Activated CD4-positive, alpha-beta T cell treated with anti-CD3 and anti-CD28 coated beads, Interleukin-2, amount 50 U/mL, for 16 hours (primary cell): ENCODE results near the gene NRCAM.
"Not testable (repeated sequence)": the region's sequence is repeated elsewhere in the genome, so short reads cannot be mapped to it uniquely, and the experiment has no call there.

Experiments
- DNase-seq: peaks from one replicate; pipeline ENCODE4 v3.0.0-alpha.2; 2020

NRCAM gene

DNA sequence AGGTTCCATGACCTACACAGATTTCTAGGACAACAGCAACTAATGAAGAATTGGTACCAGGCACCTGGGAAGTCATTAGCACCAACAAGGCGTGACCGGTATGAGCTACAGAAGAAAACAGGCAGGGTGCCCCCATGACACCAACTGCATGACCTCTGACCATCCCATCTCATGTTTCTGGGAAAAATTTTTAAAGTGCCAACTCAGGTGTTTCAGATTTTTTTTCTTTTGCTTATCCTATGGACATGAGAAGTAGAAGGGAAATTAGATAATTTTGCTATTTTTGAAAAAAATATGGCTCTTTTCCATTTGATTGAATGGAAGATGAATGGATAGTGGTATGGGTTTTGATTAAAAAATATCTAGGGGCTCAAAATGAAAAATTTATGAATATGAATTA is 154.8 kb downstream of the NRCAM start:
- no peak for DNase-seq

DNA sequence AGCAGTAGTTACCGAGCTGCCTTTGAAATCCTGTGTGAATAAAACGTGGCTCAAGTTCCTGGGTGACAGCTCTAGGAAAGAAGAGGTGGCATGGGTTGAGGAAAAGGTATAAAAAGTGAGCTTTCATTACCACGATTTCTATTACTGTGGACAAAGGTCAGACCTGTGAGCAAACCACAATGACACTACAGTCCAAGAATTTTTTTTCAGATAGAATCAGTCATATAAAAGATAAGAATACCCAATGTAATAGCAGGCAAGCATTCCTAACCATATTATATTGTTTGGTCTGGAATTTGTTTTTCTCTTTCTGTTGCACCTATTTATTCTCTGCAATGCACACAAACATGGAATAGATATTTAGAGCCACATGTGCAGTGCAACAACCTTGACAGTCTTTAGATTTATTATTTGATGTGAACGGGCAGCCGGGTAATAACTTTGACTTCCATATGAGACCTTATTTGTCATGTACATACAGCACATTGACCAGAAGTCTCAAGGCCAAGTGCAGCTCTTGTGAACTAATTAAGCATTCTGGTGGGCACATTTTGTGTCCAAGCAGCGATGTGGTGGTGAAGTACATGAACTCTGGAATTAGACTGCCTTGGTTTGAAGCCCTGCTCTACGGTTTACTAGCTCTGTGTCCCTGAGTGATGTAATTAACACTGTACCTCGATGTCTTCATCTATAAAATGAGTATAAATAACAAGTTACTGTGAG is 156.8 kb downstream of the NRCAM start:
- DNase-seq, result no peak

DNA sequence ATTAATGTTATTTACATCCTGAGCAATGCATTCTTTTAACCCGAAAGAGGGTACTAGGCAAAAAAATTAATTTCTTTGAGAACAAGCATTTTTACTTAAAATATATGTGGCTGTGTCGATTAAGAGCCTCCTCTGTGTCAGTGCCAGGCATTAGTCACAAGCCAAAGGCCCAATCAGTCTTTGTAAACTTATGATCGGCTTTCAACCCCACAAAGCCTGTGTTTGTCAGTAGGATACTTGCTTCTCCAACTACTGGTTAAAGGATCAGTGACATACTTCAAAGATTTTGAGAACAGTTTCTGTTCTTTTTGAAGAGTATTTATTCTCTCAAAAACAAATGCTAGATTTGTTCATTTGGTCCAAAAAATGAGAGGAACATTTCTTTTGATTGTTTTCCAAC is 159.3 kb downstream of the NRCAM start:
- DNase-seq, result no peak

DNA sequence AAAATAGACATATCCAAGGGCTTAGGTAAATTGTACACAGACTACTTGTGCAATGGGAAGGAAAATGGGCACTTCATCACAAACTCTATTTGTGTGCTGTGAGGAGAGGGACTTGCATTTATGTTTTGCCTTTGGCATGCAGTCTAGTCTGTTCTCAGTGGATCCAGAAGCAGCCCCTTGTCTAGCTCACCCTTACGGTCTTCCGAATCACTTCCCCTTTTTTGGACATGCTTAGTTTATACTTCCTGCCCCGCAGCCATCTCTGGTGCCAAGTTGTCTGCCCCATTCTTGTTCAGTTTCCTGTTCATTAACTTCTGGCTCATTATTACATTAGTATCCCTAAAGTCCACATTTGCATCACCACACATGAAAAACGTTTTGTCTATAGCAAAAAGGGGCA is 161.6 kb downstream of the NRCAM start:
- no peak for DNase-seq

DNA sequence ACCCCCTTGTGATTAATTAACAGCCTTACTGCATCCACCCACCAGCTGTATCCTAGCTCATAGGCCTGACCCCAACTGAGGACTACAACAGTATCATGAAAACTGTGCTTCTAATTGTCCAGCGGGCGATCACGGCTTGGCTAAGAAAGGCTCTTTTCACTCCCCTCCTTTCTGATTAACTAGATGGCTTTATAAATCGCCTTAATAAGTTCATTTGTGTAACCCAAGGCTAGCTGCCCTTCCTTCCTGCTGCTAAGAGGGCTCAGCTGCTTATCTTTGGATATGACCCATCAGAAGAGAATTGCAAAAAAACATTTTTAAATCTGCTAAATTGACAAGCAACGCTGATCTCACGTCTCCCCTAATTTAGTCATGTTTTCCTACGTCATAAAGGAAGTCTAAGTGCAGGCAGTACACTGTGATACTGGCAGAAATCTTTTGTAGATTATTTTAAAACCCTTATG is 163.1 kb downstream of the NRCAM start:
- DNase-seq, result no peak

DNA sequence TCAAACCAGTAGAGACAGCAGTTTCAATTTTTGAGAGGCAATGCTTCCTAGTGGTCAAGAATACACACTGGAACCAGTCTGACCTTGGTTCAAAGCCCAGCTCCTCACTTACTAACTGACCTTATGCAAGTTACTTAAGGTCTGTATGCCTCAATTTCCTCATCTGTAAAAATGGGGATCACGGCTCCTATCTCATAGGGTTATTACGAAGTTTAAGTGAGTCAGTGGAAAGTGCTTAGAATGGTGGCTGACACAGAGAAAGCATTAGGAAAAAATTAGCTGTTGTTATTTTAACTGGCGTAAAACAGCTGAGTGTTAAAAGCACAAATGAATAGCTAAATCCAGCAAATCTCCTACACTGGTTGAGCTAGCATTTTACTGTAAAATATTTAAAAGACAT is 163.7 kb downstream of the NRCAM start:
- DNase-seq, result no peak

DNA sequence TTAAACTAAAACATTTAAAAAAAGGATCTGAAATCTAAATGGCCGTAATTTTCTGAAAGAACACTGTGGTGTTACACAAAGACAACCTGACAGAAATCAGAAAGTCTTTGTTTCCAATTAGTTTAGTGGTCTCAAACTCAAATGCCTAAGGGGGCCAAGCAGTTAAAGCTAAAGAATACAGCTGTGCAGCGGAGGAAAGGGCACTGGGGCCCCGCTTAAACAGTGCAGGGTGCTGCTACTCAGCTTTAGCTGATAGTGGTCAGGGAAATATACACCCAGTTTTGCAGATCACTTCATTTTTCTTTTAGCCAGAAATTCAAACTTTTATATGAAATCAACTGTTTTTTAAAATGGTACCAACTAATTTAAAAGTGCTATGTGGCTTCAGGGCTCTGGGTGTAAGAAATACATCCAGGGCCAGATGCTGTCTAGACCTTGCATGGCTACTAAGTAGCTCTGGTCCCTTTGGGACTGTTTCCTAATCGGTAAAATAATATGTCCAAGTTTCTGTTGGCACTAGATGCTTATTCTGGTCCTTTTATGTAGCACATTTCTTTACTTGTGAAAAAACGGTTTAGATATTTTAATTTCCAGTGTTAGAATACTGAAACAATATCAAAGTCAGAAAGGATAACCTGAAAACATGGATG is 164.3 kb downstream of the NRCAM start:
- no peak for DNase-seq

DNA sequence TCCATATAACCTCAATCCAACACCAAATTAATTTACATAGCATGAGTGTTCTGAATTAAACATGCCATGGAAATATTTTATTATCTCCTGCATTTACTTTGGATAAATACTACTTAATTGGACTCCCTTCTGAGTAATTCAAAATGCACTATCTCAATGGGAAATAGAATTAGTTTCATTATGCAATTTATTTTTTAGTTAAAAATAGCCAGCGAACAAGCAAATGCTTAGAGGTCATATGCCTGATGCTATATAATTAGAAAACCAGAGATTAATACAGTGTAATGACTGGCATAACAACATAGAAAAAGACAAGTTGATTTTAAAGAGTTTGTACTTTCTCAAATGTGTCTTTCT is 165.1 kb downstream of the NRCAM start:
- no peak for DNase-seq

DNA sequence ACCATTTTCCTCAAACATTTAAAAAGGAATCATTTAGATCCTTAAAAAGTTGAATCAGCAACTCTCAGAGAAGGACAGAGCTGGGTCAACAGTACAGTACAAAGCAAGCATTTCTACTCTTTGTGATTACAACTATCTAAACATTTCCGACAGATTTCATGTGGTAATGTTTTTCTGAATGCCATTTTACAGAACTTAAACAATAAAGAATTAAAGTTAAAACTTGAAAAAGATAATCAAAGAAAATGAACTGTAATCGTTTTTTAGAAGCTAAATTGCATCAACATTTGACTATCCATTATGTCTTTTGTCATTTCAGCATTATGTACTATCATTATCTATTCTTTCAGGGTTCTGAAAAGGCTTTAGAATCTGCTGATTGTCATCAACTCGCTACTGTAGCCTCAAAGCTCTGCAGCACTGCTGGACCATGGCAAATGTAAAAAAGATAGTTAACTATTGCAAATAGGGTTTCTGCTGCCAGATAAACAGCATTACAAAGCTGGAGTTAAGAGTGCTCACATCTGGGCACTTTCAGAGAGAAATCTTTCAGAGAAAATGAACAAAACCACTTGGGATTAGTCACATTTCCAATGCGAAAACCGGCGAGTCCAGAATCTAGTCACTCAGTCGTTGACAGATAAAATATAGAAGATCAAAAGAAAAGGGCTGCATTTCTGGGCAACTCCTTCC is 165.6 kb downstream of the NRCAM start:
- no peak for DNase-seq

DNA sequence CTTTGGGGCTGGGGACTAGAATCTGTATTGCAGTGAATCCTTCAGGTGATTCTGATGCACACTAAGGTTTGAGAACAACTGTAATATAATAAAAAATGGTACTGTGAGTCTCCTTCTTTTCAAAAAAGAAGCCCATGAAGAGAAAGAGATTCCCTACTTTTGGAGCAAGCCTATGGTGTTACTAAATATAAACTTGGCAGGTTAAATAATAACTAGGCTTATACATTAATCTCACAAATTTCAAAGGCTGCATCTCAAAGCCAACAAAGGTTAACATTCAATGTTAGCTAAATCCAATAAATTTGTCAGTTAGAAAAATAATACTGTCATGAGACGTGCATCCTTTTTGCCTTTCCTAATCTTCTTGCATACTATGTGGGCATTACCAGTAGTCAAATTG is 166.4 kb downstream of the NRCAM start:
- DNase-seq, result no peak

DNA sequence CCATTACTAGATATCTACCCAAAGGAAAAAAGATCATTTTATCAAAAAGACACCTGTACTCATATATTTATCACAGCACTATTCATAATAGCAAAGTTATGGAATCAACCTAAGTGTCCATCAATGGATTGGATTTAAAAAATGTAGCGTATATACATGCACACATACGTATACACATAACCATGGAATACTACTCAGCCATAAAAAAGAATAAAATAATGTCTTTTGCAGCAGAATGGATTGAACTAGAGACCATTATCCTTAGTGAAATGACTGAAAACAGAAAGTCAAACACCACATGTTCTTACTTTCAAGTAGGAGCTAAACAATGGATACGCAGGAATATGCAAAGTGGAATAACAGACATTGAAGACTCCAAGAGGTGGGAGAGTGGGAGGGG is 168.4 kb downstream of the NRCAM start:
- no peak for DNase-seq

DNA sequence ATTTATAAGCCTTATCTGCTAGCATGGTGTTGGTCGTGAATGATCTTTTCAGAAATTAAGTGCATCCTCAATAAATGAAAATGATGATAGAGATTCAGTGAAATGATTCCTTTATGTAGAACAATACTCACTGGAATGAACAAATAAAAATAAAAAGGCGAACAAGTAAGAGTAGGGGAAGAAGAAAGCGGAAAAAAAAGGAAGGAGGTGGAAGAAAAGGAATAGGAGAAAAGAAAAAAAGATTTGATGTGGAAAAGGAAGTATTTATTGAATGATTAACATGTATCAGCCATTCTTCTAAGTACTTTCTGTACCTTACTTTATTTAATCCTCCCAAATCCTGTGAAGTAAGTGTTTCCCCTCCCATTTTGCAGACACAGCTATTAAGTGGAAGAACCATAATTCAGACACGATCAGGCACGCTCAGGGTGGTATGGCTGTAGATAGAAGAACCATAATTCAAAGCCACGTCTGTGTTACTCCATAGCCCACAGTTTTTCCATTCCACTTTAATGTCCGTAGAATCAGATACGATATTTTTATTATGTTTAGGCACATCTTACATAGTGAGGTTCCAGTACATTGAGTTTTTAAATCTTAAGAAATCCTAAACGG is 169.8 kb downstream of the NRCAM start:
- no peak for DNase-seq

DNA sequence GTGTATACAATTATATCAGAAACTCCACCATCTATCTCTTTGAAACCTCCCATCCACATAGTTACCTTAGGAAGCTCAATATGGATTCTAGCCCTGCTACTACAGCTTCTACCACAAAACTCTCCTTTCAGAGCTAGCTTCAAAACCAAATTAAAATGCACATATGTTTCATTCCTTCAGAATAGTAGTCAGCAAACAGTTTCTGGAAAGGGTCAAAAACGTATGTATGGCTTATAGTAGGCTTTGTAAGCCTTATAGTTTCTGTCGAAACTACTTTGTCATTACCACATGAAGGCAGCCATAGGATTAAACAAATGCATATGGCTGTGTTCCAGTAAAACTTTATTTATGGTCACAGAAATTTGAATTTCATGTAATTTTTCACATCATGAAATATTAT is 170.5 kb downstream of the NRCAM start:
- no peak for DNase-seq

DNA sequence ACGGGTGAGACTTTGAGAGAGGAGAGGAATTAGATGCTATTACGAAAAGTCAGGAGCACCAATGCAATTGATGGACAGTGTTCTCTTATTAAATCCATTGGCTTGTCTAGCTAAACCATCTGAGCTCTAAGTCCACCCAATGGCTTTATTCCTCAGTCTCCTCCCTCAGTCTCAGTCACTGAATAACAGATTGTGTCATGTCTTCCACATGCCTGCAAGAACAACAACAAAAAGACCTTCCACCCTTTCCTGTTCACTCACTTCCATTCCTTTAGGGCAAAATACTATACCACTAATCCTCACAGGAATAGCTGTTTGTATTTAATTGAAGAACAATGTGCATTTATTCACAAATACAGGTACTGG is 171.2 kb downstream of the NRCAM start:
- DNase-seq, result no peak

DNA sequence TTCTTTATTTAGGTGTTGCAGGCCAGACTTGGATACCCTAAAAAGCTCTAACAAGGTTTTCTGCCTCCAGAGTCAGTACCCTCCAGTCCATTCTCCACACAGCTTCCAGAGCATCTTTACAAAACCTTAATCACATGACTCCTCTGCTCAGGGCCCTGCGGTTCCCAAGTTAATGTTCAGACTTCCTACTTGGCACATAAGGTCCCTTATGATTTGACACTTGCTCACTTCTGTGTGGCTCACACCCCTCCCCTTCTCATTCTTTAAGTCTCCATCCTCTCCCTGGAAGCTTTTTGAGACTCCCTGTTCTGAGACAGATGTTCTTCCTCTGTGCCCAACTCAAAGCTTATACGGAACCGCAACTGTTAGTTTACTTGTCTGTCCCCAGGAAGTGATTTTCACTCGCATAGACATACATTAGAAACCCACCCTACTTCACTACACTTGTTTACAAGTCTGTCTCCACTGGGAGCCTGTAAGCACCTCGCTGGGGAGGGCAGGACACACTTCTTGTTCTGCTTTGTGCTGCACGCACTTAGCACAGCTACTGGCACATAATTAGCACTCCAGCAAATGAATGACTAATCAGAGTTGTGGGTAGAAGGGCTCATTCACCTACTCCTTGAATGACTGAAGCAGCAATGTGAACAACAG is 171.8 kb downstream of the NRCAM start:
- DNase-seq, result peak; percentile 51

DNA sequence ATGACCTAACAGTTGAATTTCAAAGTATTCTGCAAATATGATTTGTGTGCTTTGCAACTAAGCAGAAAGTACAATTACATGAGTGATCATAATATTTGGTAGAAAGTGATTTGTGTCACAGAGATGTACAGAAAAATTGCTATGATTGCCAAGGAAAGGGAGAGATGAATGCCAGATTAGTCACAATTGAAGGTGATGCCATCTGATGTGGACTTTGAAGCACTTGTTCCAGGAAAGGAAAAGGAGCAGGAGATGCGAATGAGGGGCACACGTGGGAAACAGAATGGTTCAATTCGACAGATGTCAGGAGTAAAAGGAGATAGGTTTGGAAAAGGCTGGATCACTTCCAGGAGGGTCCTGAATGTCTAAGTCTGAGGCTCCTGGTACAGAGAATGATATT is 173.0 kb downstream of the NRCAM start:
- no peak for DNase-seq

DNA sequence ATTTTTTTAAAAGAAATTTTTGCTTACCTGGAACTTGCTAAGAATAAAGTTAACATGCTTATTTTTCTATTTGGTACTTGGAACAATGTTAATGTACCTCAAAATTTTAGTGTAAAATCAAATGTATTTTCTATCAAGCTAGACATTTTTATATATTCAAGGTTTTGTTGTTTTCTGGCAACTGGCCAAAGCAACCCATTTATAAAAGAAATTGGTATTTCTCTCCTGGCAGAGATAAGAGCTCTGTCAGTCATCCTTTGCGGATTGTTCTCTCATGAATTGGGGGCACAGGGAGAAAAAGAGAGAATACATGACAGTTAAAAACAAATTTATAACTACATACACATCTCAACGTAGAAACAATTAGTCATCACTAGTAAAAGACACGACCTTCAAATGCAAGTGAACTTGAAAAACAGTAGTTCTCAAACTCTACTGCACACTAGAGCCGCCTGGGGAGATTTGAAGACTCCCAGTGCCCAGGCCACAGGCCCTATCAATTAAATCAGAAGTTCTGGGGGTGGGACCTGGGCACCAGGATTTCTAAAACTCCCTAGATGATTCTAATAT is 173.7 kb downstream of the NRCAM start:
- DNase-seq, result no peak

DNA sequence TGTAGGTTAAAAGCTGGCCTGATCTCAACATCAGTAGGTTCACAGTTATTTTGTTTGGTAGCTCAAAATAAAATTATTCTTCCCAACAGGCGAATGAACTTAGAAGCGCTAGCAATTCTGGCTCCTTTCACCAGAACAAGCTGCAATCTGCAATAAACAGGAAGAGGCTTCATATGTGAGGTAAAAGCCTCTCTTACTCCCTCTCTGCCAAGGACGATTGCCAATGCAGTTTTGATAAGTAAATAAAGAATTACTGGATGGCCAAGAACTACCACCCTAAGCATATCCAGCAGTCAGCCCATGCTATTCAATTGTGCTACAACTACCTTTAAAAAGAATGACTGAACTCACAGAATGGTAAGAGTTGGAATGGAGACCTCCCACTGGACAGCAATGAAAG is 176.1 kb downstream of the NRCAM start:
- DNase-seq, result no peak

DNA sequence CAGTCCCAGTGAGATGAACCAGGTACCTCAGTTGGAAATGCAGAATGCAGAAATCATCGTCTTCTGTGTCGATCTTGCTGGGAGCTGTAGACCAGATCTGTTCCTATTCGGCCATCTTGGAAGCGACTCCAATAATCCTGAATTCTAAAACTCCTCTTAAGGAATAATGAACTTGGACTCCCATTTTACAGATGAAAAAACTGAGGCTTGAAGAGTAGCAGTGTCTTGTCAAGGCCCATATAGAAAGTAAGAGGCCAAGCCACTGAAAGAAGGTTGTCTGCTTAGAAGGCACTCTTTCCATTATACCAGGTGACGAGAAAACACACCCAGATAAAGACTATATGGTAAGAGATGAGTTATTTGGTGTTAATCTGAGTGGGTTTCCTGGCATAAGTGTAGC is 177.5 kb downstream of the NRCAM start:
- DNase-seq, result no peak

DNA sequence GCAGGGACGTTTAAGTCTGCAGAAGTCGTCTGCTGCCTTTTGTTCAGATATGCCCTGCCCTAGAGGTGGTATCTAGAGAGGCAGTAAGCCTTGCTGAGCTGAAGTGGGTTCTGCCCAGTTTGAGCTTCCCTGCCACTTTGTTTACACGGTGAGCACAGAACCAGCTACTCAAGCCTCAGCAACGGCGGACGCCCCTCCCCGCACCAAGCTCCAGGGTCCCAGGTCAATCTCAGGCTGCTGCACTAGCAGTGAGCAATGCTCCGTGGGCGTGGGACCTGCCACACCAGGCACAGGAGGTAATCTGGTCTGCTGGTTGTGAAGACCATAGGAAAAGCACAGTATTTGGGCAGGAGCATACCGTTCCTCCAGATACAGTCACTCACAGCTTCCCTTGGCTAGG is 178.0 kb downstream of the NRCAM start:
- DNase-seq, result no peak

DNA sequence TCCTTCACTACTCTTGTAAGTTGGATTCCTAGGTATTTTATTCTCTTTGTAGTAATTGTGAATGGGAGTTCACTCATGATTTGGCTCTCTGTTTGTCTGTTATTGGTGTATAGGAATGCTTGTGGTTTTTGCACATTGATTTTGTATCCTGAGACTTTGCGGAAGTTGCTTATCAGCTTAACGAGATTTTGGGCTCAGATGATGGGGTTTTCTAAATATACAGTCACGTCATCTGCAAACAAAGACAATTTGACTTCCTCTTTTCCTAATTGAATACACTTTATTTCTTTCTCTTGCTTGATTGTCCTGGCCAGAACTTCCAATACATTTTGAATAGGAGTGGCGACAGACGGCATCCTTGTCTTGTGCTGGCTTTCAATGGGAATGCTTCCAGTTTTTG is 181.8 kb downstream of the NRCAM start:
- not testable (repeated sequence) for DNase-seq

DNA sequence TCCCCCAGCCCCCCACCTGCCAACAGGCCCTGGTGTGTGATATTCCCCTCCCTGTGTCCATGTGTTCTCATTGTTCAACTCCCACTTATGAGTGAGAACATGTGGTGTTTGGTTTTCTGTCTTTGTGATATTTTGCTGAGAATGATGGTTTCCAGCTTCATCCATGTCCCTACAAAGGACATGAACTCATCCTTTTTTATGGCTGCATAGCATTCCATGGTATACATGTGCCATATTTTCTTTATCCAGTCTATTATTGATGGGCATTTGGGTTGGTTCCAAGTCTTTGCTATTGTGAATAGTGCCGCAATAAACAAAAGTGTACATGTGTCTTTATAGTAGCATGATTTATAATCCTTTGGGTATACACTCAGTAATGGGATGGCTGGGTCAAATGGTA is 183.3 kb downstream of the NRCAM start:
- not testable (repeated sequence) for DNase-seq

DNA sequence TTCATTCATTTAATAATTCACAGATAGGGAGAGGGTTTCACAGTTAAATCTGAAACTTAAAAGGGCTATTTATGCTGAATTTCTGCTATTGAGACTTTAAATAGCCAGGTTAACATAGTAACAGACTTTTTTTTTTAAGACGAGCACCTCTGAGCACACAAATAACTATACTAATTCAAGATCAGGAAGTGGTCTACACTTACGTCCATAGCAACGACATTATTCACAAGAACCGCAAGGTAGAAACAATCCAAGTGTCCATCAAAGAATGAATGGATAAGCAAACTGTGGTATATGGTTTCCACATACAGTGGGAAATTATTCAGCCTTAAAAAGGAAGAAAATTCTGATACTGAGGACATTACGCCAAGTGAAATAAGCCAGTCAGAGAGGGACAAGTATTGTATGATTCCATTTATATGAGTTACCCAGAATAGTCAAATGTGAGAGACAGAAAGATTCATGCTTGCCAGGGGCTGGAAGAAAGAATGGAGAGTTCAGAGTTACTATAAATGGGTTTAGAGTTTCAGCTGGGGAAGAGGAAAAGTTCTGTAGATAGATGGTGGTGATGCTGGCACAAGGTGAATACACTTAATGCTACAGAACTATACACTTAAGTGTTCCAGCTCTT is 185.7 kb downstream of the NRCAM start:
- DNase-seq, result no peak
